Measurements from ENCODE around the gene ATP6V1E1. TPM values are rescaled to one million over a fixed set of nuclear protein-coding genes. Genes with fewer than 3 reads are reported as not detected.
A peak's percentile ranks its signal among the peaks of the same experiment; 100 is the strongest.

The ATP6V1E1 gene
- total and polyA plus RNA-seq, 2 of the 13 experiments (the other 11 are each of a cell fraction or from before 2014, with no cell fraction given): 69.3 to 90.9 TPM

DNA sequence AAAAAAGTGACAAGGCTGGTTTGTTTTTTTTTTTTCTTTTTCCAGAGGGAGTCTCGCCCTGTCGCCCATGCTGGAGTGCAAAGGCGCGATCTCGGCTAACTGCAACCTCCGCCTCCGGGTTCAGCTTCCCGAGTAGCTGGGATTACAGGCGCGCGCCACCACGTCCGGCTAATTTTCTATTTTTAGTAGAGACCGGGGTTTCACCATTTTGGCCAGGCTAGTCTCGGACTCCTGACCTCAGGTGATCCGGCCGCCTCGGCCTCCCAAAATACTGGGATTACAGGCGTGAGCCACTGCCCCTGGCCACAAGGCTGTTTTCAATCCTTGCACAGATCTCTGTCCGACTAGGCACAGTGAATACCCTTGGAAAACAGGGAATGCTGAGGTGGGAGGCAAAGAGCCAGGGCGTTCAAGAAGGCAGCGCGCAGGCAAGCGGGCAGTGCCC lies 566 bp downstream of the ATP6V1E1 start:
- DNase-seq (ENCODE audit: low spot score) (no peak), FAIRE-seq (no peak), ATAC-seq (peak; percentile 28)
- peaks cover 29% of the 10 kb centered on the region for H3K79me2 ChIP-seq (ENCODE audit: insufficient read depth, low read length)
- H2AFZ ChIP-seq (ENCODE audit: low read length): no peak overlapping the region
- H3K27me3 ChIP-seq (ENCODE audit: control insufficient read depth in 1 of 2, insufficient read depth in 2 of 2, low read length in 2 of 2): no peaks in the 10 kb centered on the region; a peak in 1 of 5 replicates
- H3K9me3 ChIP-seq (ENCODE audit: low read length): no peaks in the 10 kb centered on the region
- peak overlapping the region; percentile 96 to 100 (median 98) for H3K4me3 ChIP-seq (replicated peaks in 1 of 3; ENCODE audit: insufficient read depth in 1 of 3, low read depth in 2 of 3, low read length in 3 of 3)
- no peaks in the 10 kb centered on the region; the same call in 1 of the 2 replicates for H4K20me1 ChIP-seq (ENCODE audit: insufficient read depth, low read length)
- peaks cover 24% of the 10 kb centered on the region for H3K4me1 ChIP-seq (ENCODE audit: insufficient read depth, low read length)
- H3K9ac ChIP-seq (ENCODE audit: insufficient read depth, low read depth, low read length): peak overlapping the region; percentile 97
- H3K27ac ChIP-seq (ENCODE audit: extremely low read length, insufficient read depth, low read length): peak overlapping the region; percentile 83
- in situ Hi-C loops (cut with HindIII; ENCODE audit: extremely low pct_ligation_motif_present, low pct_unique_long_range_greater_than_20kb): no loop called here
- intact Hi-C loops (cut with micrococcal nuclease; ENCODE audit: unreplicated experiment): no loop called here
- peaks cover 0 to 19% of the 10 kb centered on the region in 2 experiments; a peak in 1 of 5 replicates for H3K36me3 ChIP-seq (replicated peaks in 1 of 2; ENCODE audit: control insufficient read depth in 1 of 2, insufficient read depth in 2 of 2, low read length in 2 of 2)
- ChIA-PET POLR2A (interaction anchor here (1.7 kb wide), 1 partner anchor 12 kb away, joined by 7 read pairs; no protein-coding TSS in a partner anchor), CTCF (ENCODE audit: low intra/inter-chr PET ratio, low total read pairs) (no interaction called here)
- WGBS (ENCODE audit: low lambda C conversion rate): under 1% methylated on average over 22 of the region's 24 CpGs
- H3K4me2 ChIP-seq (ENCODE audit: low read depth, low read length): peak overlapping the region; percentile 76
- TSS peak; percentile 92 for BruUV-seq (replicated peaks)
- 0 out of 2 replicates have a peak, but pooled peaks have one; percentile 32 for TF ChIP-seq DNMT3B (CRISPR knock-in tag; conservative IDR thresholded peaks at IDR 0.05)
- TF ChIP-seq KLF11 (CRISPR knock-in tag; IDR thresholded peaks at IDR 0.05): no peak
- TF ChIP-seq, protein P1, sequence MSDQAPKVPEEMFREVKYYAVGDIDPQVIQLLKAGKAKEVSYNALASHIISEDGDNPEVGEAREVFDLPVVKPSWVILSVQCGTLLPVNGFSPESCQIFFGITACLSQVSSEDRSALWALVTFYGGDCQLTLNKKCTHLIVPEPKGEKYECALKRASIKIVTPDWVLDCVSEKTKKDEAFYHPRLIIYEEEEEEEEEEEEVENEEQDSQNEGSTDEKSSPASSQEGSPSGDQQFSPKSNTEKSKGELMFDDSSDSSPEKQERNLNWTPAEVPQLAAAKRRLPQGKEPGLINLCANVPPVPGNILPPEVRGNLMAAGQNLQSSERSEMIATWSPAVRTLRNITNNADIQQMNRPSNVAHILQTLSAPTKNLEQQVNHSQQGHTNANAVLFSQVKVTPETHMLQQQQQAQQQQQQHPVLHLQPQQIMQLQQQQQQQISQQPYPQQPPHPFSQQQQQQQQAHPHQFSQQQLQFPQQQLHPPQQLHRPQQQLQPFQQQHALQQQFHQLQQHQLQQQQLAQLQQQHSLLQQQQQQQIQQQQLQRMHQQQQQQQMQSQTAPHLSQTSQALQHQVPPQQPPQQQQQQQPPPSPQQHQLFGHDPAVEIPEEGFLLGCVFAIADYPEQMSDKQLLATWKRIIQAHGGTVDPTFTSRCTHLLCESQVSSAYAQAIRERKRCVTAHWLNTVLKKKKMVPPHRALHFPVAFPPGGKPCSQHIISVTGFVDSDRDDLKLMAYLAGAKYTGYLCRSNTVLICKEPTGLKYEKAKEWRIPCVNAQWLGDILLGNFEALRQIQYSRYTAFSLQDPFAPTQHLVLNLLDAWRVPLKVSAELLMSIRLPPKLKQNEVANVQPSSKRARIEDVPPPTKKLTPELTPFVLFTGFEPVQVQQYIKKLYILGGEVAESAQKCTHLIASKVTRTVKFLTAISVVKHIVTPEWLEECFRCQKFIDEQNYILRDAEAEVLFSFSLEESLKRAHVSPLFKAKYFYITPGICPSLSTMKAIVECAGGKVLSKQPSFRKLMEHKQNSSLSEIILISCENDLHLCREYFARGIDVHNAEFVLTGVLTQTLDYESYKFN (CRISPR knock-in tag; conservative IDR thresholded peaks at IDR 0.05): no peak
- TF ChIP-seq ZNF720 (CRISPR knock-in tag; IDR thresholded peaks at IDR 0.05): no peak
- TF ChIP-seq, protein P2, sequence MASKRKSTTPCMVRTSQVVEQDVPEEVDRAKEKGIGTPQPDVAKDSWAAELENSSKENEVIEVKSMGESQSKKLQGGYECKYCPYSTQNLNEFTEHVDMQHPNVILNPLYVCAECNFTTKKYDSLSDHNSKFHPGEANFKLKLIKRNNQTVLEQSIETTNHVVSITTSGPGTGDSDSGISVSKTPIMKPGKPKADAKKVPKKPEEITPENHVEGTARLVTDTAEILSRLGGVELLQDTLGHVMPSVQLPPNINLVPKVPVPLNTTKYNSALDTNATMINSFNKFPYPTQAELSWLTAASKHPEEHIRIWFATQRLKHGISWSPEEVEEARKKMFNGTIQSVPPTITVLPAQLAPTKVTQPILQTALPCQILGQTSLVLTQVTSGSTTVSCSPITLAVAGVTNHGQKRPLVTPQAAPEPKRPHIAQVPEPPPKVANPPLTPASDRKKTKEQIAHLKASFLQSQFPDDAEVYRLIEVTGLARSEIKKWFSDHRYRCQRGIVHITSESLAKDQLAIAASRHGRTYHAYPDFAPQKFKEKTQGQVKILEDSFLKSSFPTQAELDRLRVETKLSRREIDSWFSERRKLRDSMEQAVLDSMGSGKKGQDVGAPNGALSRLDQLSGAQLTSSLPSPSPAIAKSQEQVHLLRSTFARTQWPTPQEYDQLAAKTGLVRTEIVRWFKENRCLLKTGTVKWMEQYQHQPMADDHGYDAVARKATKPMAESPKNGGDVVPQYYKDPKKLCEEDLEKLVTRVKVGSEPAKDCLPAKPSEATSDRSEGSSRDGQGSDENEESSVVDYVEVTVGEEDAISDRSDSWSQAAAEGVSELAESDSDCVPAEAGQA (IDR thresholded peaks at IDR 0.05; ENCODE audit: low read depth): no peak
- TF ChIP-seq, protein P2 (CRISPR knock-in tag; IDR thresholded peaks at IDR 0.05; ENCODE audit: borderline replicate concordance): no peak
- TF ChIP-seq, protein P3, sequence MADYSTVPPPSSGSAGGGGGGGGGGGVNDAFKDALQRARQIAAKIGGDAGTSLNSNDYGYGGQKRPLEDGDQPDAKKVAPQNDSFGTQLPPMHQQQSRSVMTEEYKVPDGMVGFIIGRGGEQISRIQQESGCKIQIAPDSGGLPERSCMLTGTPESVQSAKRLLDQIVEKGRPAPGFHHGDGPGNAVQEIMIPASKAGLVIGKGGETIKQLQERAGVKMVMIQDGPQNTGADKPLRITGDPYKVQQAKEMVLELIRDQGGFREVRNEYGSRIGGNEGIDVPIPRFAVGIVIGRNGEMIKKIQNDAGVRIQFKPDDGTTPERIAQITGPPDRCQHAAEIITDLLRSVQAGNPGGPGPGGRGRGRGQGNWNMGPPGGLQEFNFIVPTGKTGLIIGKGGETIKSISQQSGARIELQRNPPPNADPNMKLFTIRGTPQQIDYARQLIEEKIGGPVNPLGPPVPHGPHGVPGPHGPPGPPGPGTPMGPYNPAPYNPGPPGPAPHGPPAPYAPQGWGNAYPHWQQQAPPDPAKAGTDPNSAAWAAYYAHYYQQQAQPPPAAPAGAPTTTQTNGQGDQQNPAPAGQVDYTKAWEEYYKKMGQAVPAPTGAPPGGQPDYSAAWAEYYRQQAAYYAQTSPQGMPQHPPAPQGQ (CRISPR knock-in tag; IDR thresholded peaks at IDR 0.05; ENCODE audit: borderline replicate concordance): no peak
- TF ChIP-seq ZNF737 (CRISPR knock-in tag; IDR thresholded peaks at IDR 0.05; ENCODE audit: borderline replicate concordance): 0 out of 2 replicates have a peak, but pooled peaks have one; percentile 91
- TF ChIP-seq PCBP1 (IDR thresholded peaks at IDR 0.05; ENCODE audit: borderline replicate concordance, low read depth, low read length): no peak
- TF ChIP-seq ZSCAN20 (CRISPR knock-in tag; IDR thresholded peaks at IDR 0.05; ENCODE audit: borderline replicate concordance): no peak
- TF ChIP-seq RXRA (CRISPR knock-in tag; IDR thresholded peaks at IDR 0.05): no peak

Measured in HepG2 (cell line).